Astrocyte of the spinal cord (primary cell): Measurements from ENCODE around the gene ADPRH.

Experiments
- DNase-seq: peaks from one replicate; pipeline ENCODE4 v3.0.0; 2011; ENCODE audit warnings: low read depth, low spot score
- H3K4me3 ChIP-seq: 2 replicates; pipeline ENCODE4 v1.5.1; 2011; ENCODE audit warnings: low read depth, mild to moderate bottlenecking, low read length, moderate library complexity
- in situ Hi-C: cut with HindIII; loops from 2 replicates; pipeline ENCODE4 v1.10.0; 2017; ENCODE audit warnings: low sequenced_read_pairs
- TF ChIP-seq, protein P1 (sequence below): IDR thresholded peaks from 2 replicates; pipeline ENCODE4 v1.5.1; 2012; ENCODE audit warnings: low read depth, mild to moderate bottlenecking, low read length, inconsistent platforms

The ADPRH gene

DNA sequence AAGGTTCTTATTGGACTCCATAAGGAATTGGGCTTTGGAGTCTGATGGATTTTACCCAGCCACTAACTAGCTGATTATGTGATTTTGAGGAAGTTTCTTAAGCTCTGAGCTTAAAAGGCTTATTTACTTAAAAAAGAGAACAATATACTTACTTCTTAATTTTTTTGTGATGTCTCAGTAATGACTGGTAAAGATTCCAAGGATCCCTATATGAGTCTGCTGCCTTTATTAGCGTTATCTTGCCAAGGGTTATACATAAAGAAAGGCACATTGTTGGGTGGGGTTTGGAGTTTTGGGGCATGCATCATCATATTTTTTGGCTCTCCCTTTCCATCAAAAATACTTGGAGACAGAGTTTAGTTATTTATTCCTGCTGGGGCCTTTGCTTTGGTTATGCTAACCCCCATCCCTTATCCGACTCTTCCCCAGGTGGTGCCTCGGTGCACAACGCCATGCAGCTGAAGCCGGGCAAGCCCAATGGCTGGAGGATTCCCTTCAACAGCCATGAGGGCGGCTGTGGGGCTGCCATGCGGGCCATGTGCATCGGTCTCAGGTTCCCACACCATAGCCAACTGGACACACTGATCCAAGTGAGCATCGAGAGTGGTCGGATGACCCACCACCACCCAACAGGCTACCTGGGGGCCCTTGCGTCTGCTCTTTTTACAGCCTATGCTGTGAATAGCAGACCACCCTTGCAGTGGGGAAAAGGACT lies 6.7 kb downstream of the ADPRH start:
- TF ChIP-seq, protein P1, sequence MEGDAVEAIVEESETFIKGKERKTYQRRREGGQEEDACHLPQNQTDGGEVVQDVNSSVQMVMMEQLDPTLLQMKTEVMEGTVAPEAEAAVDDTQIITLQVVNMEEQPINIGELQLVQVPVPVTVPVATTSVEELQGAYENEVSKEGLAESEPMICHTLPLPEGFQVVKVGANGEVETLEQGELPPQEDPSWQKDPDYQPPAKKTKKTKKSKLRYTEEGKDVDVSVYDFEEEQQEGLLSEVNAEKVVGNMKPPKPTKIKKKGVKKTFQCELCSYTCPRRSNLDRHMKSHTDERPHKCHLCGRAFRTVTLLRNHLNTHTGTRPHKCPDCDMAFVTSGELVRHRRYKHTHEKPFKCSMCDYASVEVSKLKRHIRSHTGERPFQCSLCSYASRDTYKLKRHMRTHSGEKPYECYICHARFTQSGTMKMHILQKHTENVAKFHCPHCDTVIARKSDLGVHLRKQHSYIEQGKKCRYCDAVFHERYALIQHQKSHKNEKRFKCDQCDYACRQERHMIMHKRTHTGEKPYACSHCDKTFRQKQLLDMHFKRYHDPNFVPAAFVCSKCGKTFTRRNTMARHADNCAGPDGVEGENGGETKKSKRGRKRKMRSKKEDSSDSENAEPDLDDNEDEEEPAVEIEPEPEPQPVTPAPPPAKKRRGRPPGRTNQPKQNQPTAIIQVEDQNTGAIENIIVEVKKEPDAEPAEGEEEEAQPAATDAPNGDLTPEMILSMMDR = no peak
- no peak for DNase-seq
- in situ Hi-C loops = no loop called here
- no peak overlapping the region for H3K4me3 ChIP-seq

DNA sequence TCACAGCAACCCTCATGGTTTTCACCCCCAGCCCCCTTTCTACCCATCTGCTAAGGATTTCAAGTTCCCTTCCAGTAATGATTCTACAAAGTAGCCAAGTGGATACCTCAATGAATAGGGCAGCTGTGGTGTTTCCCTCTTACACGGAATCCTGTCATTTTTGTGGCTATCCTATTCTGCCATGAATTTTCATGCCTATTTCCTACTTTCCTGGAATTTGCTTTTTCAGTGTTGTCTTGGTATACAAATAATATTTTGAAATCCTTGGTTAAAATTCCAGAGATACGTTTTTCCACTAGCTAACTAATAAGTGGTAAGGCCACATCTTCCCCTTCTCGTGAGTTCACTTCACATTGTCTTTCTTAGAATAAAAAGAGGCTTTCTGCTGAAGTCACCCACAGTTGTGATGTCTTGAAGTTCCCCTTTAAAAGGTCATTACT lies 7.5 kb downstream of the ADPRH start:
- no peak overlapping the region for H3K4me3 ChIP-seq
- in situ Hi-C loops = no loop called here
- TF ChIP-seq, protein P1 = no peak
- peak; percentile 60 for DNase-seq

GRCh38 chr3:119588112-119588511 lies 8.8 kb downstream of the ADPRH start:
- TF ChIP-seq, protein P1 = no peak
- H3K4me3 ChIP-seq = no peak overlapping the region
- in situ Hi-C loops = no loop called here
- DNase-seq = no peak

GRCh38 chr3:119589102-119589773 lies 9.9 kb downstream of the ADPRH start:
- DNase-seq = no peak
- H3K4me3 ChIP-seq = no peak overlapping the region
- in situ Hi-C loops = no loop called here
- TF ChIP-seq, protein P1 = no peak

DNA sequence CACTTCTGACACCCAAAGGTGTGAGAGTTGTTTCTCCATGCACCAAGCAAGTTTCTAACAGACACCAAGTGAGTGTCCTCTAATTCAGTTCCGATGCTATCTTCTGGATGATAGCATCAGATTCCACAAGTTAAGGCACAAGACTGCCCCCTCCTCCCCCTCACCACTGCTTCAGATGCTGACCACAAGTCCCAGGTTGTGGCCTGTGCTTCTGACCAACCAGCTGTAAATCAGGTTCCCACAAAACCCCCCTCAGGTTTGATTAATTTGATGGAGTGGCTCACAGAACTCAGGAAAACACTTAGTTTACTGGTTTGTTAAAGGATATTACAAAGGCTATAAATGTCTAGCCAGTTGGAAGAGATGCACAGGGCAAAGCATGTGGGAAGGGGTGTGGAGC lies 11.4 kb downstream of the ADPRH start:
- in situ Hi-C loops = no loop called here
- H3K4me3 ChIP-seq = no peak overlapping the region
- no peak for DNase-seq
- TF ChIP-seq, protein P1 = no peak

- TF ChIP-seq, protein P1 = no peak
- H3K4me3 ChIP-seq = no peak overlapping the region
- DNase-seq = no peak
- in situ Hi-C loops = no loop called here
Observed at GRCh38 chr3:119592861-119593260, 13.6 kb downstream of the ADPRH start.
